WI38 (cell line): Measurements from ENCODE around the gene RIOK1.

Experiments used
- H3K4me3 ChIP-seq: 2 replicates; pipeline ENCODE4 v1.5.1; 2011; ENCODE audit warnings: low read depth, mild to moderate bottlenecking, control low read depth, low read length
- TF ChIP-seq, protein P1 (sequence below): IDR thresholded peaks from 2 replicates; pipeline ENCODE4 v1.5.1; 2012; ENCODE audit warnings: low read depth, mild to moderate bottlenecking, control low read depth, low read length

RIOK1 gene

DNA sequence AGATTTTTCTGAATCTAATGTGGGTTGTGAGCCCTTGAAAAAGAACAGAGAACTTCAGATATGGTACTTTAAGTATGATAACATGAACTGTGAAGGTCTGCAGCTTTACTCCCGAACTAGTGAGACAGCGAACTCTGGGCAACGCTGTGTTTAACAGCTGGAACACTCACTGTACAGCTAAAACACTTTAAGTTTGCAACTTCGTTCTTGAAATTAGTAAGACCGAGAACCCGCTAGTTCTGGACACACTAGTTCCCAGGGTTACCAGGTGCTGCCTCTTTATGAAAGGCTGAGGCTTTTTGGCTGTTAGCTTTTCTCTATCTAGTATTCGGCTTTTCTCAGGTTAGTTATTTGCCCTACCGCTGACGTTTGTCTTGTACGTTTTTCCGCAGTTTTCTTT is 52.9 kb downstream of the RIOK1 start:
- TF ChIP-seq, protein P1, sequence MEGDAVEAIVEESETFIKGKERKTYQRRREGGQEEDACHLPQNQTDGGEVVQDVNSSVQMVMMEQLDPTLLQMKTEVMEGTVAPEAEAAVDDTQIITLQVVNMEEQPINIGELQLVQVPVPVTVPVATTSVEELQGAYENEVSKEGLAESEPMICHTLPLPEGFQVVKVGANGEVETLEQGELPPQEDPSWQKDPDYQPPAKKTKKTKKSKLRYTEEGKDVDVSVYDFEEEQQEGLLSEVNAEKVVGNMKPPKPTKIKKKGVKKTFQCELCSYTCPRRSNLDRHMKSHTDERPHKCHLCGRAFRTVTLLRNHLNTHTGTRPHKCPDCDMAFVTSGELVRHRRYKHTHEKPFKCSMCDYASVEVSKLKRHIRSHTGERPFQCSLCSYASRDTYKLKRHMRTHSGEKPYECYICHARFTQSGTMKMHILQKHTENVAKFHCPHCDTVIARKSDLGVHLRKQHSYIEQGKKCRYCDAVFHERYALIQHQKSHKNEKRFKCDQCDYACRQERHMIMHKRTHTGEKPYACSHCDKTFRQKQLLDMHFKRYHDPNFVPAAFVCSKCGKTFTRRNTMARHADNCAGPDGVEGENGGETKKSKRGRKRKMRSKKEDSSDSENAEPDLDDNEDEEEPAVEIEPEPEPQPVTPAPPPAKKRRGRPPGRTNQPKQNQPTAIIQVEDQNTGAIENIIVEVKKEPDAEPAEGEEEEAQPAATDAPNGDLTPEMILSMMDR: no peak
- H3K4me3 ChIP-seq: no peak overlapping the region

DNA sequence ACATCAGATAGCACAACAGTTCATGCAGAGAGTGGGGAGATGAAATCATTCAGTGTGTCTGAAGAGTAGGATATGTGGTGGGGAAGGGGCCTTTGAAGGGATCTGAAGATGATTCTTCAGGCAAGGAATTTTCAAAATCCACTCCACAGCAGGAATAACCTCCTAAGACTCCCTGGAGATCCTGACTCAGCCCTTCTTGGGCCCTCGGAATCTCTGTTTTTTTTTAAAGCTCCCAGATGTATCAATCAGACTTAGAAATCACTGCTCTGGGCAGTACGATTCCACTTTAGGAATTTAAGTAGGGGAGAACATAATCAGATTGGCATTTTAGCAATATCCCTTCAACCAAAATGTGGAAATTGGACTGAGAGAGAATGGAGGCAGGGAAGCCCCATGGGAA is 55.5 kb downstream of the RIOK1 start:
- TF ChIP-seq, protein P1: no peak
- H3K4me3 ChIP-seq: no peak overlapping the region

DNA sequence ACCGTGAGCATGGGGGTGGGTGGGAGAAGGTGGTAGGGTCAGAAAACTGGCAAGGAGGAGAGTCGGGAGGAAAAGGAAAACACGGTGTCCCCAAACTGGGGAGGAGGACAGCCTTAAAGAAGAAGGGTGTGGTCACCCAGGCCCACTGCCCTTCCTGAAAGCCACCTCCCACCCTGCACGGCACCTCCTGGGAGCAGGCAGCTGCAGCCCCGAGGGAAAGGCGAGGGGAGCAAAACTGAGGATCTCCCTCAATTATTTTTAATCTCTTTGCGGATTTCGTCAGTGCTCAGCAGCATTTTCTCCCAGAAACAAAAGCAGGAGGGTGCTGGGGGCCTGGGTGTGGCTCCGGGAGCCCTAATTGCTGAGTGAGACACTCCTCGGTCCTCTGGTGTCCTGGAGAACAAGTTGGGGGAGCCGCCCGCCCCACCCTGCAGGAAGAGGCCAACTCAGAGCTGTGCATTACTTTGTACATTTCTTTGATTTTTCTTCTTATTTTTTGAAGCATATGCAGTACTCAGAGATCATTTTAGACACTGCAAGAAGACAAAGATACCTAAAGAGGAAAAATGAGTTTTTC is 56.4 kb downstream of the RIOK1 start:
- TF ChIP-seq, protein P1: no peak
- H3K4me3 ChIP-seq: no peak overlapping the region

DNA sequence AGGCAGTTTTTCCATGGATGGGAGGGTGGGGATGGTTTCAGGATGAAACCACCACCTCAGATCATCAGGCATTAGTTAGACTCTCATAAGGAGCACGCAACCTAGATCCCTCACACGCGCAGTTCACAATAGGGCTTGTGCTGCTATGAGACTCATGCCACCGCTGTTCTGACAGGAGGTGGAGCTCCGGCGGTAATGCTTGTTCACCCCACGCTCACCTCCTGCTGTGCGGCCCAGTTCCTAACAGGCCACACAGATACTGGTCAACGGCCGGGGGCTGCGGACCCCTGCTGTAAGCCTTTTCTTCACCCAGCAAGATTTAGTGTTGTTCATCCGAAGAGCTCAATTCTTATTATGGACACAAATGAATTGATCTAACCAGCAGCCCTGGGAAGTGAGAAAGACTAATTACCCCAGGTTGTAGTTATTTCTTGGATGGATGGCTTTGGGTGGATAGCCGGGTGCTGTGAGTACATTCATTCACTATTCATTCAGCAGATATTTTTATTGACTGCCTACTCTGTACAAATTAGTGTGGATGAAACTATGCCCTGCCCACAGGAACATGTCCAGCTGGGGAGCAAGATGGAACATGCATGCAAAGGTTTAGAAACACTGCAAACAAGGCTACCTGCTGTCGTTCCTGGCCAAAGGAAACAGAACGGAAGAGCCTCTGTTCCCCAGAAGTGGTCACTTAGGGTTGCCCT is 57.2 kb downstream of the RIOK1 start:
- H3K4me3 ChIP-seq: no peak overlapping the region

DNA sequence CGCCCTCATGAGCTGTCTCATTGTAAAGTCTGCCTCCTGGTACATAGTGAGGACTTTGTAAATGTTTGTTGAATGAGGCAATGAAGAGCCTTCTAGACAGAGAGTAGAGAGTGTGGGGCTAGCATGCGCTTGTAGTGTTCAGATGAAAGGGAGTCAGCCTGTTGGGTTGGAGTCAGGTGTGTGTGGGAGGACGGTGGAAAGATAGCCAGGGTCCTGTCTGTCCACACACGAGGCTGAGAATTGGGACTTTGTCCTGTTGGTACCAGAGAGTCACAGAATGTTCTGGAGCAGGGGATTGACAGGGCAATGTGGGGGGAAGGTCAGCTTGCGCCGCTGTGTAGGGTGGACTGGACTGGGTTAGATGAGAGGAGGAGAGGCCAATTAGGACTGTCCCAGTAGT is 58.6 kb downstream of the RIOK1 start:
- TF ChIP-seq, protein P1: no peak
- H3K4me3 ChIP-seq: no peak overlapping the region

More for the DNA sequence above, 57.2 kb downstream of the RIOK1 start:
- TF ChIP-seq, protein P1: no peak

DNA sequence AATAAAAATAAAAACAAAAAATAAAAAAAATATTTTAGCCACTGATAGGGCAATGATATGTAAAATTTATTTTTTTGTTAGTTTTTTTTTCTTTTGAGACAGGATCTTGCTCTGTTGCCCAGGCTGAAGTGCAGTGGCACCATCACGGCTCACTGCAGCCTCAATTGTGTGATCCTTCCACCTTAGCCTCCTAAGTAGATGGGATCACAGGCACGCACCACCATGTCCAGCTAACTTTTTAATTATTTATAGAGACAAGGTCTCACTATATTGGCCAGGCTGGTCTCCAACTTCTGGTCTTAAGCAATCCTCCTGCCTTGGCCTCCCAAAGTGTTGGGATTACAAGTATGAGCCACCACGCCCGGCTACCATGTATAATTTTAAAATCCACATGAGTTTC is 59.4 kb downstream of the RIOK1 start:
- TF ChIP-seq, protein P1: no peak

DNA sequence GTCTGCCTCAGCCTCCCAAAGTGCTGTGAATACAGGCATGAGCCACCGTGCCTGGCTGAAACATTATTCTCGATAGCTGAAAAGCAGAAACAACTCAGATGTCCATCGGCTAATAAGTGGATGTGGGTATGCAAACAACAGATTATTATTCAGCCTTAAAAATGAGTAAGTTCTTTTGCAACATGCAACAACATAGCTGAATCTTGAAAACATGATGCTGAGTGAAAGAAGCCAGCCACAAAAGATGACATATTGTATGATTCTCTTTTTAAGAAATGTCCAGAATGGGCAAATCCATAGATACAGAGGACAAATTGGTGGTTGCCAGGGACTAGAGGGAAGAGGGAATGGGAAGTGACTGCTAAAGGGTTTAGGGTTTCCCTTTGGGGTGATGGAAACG is 61.7 kb downstream of the RIOK1 start:
- TF ChIP-seq, protein P1: no peak
- no peak overlapping the region for H3K4me3 ChIP-seq

More for the DNA sequence above, 59.4 kb downstream of the RIOK1 start:
- H3K4me3 ChIP-seq: no peak overlapping the region
